Daoy (cell line): ENCODE results near the gene PFN3. TPM values are rescaled to one million over a fixed set of nuclear protein-coding genes. Genes with fewer than 3 reads are reported as not detected.
"Not testable (repeated sequence)": the region's sequence is repeated elsewhere in the genome, so short reads cannot be mapped to it uniquely, and the experiment has no call there.

Experiments
- DNase-seq: peaks from one replicate; pipeline ENCODE4 v3.0.0-alpha.2; 2015; ENCODE audit warnings: low read depth
- total RNA-seq: library from RNA; depleted of rRNA; stranded (reverse); fragments of >200 nt; shearing (Covaris generic); gene quantifications from 2 replicates; pipeline ENCODE4 v1.2.3, GENCODE V29; 2014

PFN3 gene
- total RNA-seq, 1 experiment from 2014 or later, result not detected

DNA sequence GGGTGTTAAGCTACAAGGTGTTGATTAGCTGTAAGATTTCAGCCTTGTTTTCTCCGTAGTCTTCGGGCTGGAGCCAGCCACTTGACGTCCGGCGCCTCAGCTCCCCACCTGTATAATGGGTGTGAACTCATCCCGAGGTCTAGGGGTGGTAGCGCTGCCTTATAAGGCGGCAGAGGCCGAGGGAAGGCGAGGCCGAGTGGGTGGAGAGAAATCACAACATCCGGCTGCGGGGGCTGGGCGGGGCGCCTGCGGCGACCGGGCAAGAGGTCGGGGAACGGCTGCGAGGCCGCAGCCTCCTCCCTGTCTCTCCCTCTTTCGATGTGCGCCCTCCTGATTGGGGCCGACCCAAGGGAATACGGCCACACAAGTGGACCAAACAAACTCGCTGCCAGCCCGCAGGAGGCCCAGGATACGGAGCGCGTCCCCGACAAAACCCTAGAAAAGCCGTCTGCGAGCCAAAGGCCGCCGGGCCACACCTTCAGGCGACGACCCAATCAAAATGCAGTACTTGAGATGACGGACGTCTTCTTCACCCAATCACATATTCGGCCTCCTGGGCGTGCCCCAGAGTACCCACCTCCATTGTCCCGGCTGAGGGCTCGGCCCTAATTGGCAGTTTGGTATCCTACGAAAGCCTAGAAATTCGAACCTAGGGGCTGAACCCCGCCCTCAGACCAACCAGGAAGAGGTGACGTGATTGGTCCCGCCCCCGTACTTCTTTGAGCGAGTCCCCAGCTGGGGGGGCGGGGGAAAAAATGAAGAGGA is 25.5 kb upstream of the PFN3 start:
- DNase-seq, result peak; percentile 100

DNA sequence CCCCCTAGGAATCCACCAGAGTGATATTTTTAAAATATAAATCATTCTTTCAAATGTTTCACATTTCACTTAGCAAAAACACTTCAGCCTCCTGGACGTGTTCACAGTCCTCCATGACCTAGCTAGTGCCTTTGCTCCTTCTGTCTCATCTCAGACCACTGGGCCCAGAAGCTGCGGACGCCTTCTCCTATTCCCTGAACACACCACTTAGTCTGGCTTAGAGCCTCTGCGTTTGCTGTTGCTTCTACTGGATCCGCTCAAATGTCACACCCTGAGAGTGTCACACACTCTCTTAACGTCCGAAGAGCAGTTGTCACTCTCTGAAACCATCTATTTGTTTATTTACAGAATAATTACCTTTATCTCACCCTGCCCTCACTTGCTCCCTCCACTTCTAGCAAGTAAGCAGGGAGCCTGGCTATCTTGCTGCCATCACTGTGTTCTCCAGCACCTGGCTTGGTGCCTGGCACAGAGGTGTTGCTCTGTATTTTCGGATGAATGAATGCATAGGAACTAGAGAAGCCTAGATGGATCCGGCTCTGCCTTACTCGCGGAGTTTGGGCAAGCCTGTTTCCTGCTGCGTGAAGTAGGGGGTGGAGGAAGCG is 24.8 kb upstream of the PFN3 start:
- no peak for DNase-seq

DNA sequence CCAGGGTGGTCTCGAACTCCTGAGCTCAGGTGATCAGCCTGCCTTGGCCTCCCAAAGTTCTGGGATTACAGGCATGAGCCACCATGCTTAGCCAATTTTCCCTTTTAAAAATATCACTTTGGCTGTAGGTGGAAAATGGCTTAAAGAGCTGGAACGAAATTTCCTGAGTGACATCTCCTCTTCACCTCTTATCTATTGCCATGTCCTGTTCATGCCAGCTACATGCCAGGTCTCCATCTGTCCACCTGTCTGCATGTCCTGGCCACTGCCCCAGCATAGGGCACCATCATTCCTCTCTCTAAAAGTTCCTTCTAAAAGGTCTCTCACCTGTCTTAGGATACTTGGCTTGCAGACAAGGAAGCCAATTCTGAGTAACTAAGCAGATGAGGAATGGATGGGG is 23.2 kb upstream of the PFN3 start:
- no peak for DNase-seq

- DNase-seq, result no peak
These were observed 20.8 kb upstream of the PFN3 start for GRCh38 chr5:177421062-177421798.

GRCh38 chr5:177420472-177420871 is 20.0 kb upstream of the PFN3 start:
- not testable (repeated sequence) for DNase-seq

DNA sequence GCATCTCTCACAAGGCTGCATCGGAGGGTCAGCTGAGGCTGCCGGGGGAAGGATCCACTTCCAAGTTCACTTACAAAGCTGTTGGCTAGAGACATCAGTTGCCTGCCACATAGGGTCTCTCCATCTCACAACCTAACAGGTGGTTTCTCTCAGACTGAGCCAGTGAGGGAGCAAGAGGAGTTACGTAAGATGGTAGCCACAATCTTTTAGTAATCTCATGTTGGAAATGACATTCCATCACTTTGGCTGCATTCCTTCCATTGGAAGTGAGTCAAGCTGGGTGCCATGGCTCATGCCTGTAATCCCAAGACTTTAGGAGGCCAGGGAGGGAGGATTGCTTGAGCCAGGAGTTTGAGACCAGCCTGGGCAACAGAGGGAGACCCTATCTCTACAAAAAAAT is 18.6 kb upstream of the PFN3 start:
- no peak for DNase-seq

DNA sequence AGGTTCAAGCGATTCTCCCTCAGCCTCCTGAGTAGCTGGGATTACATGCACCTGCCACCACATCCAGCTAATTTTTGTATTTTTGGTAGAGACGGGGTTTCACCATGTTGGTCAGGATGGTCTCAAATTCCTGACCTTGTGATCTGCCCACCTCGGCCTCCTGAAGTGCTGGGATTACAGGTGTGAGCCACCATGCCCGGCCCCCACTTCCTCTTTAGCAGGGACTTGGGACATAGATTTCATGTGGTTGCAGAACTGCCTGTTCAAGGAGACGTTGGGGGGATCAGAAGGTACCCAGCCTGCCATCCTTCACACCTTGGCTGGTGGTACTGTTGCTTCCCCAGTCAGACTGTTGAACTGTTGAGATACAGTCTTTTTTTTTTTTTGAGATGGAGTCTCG is 16.6 kb upstream of the PFN3 start:
- not testable (repeated sequence) for DNase-seq

GRCh38 chr5:177414481-177414880 is 14.0 kb upstream of the PFN3 start:
- no peak for DNase-seq

- no peak for DNase-seq
These were observed 12.3 kb upstream of the PFN3 start for GRCh38 chr5:177412603-177413233.

- DNase-seq, result no peak
These were observed 10.1 kb upstream of the PFN3 start for GRCh38 chr5:177410575-177410974.

DNA sequence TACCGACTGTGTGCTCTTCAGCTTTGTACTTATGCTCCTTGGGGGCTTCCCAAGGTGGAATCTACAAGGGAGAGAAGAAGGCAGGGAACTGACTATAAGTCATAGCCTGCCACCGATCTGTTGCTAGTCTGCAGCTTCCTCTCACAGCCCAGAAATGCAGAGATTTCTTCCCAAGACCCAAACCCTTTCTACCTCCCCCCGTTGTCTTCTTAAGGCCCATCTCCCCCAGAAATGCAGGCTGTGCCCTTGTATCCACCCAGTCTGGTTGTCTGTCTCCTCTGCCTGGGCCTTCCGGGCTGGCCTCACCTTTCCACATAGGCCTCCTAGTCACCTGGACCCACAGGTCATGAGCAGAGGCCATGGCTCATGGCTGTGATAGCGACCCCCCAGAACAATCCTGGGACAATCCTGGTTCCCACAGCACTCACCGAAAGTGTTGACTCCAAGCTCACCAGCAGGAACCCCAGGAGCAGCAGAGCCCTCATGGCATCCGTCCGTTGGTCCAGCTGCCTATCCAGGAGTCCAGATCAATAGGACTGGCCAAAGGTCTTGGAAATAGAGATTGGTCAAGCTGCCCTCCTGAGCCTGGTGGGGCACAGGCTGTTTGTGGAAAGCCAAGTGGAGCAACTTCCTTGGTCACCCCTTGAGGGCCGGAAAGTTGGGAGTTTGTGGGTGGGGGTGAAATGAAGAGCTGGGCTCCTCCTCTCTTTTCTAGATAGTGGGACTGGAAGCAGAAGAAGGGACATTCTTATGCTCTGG is 8.8 kb upstream of the PFN3 start, which contains the start of gene F12:
Gene F12, minus strand, starts transcription at position 522 of the 759 bp plus-strand sequence. Its CDS starts 37 bp downstream, at position 485.
- DNase-seq, result no peak

- DNase-seq, result no peak
These were observed 5.3 kb upstream of the PFN3 start for GRCh38 chr5:177405805-177406204.

DNA sequence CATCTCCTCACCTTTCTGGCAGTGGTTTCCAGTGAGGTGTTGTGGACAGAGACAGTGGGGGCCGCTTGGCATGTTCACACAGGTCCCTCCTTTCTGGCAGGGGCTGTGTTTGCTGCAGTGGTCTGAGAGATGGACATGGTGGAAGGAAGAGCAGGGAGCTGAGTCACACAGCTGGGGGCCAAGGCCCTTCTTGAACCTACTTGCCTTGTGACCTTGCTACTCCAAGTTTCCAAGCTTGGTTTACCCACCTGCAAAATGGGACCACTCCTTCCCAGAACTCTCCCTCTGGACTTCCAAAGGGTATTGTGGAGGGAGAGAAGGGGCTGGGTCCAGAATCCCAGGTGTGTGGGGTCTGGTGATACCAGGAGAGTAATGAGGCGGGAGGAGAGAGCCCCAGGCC is 4.9 kb upstream of the PFN3 start:
- no peak for DNase-seq

GRCh38 chr5:177404641-177405179 is 4.2 kb upstream of the PFN3 start:
- no peak for DNase-seq

- DNase-seq, result peak; percentile 88
These were observed 3.6 kb upstream of the PFN3 start for GRCh38 chr5:177403792-177404640.

- peak; percentile 62 for DNase-seq
These were observed 2.8 kb upstream of the PFN3 start for GRCh38 chr5:177403102-177403791.

- DNase-seq, result peak; percentile 85
These were observed 2.0 kb upstream of the PFN3 start for GRCh38 chr5:177402271-177403043.

GRCh38 chr5:177397875-177398390 is 2.5 kb downstream of the PFN3 start:
- no peak for DNase-seq

DNA sequence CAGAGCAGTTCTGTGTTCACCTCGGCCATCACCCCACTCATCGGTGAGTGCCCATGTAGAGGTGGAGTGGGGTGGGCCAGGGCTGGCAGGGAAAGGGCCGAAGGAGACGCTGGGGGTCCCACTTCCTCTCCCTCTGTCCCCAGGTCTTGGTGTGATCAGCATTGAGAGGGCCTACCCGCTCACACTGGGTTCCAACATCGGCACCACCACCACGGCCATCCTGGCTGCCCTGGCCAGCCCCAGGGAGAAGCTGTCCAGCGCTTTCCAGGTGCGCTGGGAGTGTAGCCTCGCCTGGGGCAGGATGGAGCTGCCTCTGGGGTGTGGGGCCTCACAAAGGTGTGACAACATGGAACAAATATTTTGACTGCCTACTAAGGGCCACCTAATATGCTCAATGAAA is 3.7 kb downstream of the PFN3 start:
- DNase-seq, result no peak
